Measurements from ENCODE around the gene SDK1. TPM values are rescaled to one million over a fixed set of nuclear protein-coding genes. Genes with fewer than 3 reads are reported as not detected.

SDK1 gene
- total RNA-seq, 1 experiment from 2014 or later = 7.1 TPM

DNA sequence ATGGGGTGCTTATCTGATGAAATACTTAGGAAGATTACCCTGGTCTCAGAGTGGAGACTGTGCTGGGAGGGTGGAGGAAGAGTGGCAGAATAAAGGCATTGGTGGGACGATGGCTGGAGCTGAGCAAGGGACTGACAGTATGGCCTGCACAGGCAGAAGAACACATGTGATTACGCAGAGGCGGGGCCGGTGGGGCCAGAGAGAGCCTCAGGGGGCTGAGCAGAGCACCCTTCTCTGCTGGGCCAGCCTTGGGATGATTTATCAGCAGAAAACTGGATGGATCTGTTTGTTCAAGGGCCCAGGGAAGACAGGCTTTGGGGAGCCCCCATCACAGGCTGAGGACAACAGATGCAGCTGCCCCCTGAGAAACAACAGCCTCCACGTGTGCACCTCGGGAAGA is 272.1 kb downstream of the SDK1 start:
- TF ChIP-seq, protein P1, sequence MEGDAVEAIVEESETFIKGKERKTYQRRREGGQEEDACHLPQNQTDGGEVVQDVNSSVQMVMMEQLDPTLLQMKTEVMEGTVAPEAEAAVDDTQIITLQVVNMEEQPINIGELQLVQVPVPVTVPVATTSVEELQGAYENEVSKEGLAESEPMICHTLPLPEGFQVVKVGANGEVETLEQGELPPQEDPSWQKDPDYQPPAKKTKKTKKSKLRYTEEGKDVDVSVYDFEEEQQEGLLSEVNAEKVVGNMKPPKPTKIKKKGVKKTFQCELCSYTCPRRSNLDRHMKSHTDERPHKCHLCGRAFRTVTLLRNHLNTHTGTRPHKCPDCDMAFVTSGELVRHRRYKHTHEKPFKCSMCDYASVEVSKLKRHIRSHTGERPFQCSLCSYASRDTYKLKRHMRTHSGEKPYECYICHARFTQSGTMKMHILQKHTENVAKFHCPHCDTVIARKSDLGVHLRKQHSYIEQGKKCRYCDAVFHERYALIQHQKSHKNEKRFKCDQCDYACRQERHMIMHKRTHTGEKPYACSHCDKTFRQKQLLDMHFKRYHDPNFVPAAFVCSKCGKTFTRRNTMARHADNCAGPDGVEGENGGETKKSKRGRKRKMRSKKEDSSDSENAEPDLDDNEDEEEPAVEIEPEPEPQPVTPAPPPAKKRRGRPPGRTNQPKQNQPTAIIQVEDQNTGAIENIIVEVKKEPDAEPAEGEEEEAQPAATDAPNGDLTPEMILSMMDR (IDR thresholded peaks at IDR 0.05; ENCODE audit: insufficient read depth in 1 of 2, low read depth in 1 of 2, low read length in 1 of 2, severe bottlenecking in 1 of 2, unreplicated experiment in 1 of 2) = no peak
- Histone ChIP-seq H3K4me1 (no peaks in the 10 kb centered on the region), H3K36me3 (ENCODE audit: control insufficient read depth, insufficient read depth, low read length) (no peaks in the 10 kb centered on the region), H3K27me3 (replicated peaks; ENCODE audit: control insufficient read depth, insufficient read depth, low read length) (no peaks in the 10 kb centered on the region), H3K4me3 (ENCODE audit: low read depth, low read length) (no peak overlapping the region), H3K9me3 (peaks cover 12% of the 10 kb centered on the region)
- Mint-ChIP-seq H3K36me3 (ENCODE audit: insufficient read depth, unreplicated experiment) (no peaks in the 10 kb centered on the region), H3K27ac (ENCODE audit: unreplicated experiment) (no peak overlapping the region), H3K4me3 (ENCODE audit: unreplicated experiment) (no peak overlapping the region), H3K9me3 (ENCODE audit: unreplicated experiment) (peaks cover 28% of the 10 kb centered on the region), H3K4me1 (ENCODE audit: low read depth, unreplicated experiment) (no peaks in the 10 kb centered on the region), H3K27me3 (ENCODE audit: insufficient read depth, unreplicated experiment) (no peaks in the 10 kb centered on the region)
- ChIA-PET CTCF (no interaction called here), POLR2A (interaction anchor here (0.5 kb wide), 1 partner anchor 272 kb away, joined by 9 read pairs; no protein-coding TSS in a partner anchor)
- intact Hi-C loops (cut with micrococcal nuclease; ENCODE audit: unreplicated experiment) = no loop called here
- no peak for DNase-seq
- BruUV-seq (replicated peaks) = no TSS peak

DNA sequence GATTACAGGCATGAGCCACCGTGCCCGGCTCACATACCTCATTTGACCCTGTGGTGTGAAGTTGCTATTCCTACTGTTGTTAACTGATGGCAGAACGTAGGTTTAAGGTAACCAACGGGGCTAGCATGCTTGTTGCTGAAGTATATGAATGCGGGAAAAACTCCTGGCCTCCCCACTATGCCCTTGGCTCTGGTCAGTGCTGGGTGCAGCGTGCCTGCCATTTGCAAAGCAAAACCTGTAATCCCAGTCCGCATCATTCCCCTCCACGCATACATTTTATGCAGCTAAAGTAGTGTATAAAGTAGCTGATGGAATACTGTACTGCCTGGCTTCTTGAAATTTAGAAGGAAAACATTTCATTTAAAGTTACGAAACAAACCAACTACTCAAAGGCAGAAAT is 273.3 kb downstream of the SDK1 start:
- CTCF ChIA-PET = interaction anchor here (0.6 kb wide), 1 partner anchor 21 kb away, joined by 3 read pairs; no protein-coding TSS in a partner anchor
- Histone ChIP-seq H3K36me3 (ENCODE audit: control insufficient read depth, insufficient read depth, low read length) (no peaks in the 10 kb centered on the region), H3K9me3 (peaks cover 23% of the 10 kb centered on the region), H3K27me3 (replicated peaks; ENCODE audit: control insufficient read depth, insufficient read depth, low read length) (no peaks in the 10 kb centered on the region), H3K4me1 (no peaks in the 10 kb centered on the region), H3K4me3 (ENCODE audit: low read depth, low read length) (no peak overlapping the region)
- Mint-ChIP-seq H3K4me1 (ENCODE audit: low read depth, unreplicated experiment) (no peaks in the 10 kb centered on the region), H3K9me3 (ENCODE audit: unreplicated experiment) (peaks cover 41% of the 10 kb centered on the region), H3K27ac (ENCODE audit: unreplicated experiment) (no peak overlapping the region), H3K36me3 (ENCODE audit: insufficient read depth, unreplicated experiment) (no peaks in the 10 kb centered on the region), H3K4me3 (ENCODE audit: unreplicated experiment) (no peak overlapping the region), H3K27me3 (ENCODE audit: insufficient read depth, unreplicated experiment) (no peaks in the 10 kb centered on the region)
- no TSS peak for BruUV-seq (replicated peaks)
- POLR2A ChIA-PET = no interaction called here
- TF ChIP-seq, protein P1 (IDR thresholded peaks at IDR 0.05; ENCODE audit: insufficient read depth in 1 of 2, low read depth in 1 of 2, low read length in 1 of 2, severe bottlenecking in 1 of 2, unreplicated experiment in 1 of 2) = no peak
- no peak for DNase-seq
- intact Hi-C loops (cut with micrococcal nuclease; ENCODE audit: unreplicated experiment) = no loop called here

DNA sequence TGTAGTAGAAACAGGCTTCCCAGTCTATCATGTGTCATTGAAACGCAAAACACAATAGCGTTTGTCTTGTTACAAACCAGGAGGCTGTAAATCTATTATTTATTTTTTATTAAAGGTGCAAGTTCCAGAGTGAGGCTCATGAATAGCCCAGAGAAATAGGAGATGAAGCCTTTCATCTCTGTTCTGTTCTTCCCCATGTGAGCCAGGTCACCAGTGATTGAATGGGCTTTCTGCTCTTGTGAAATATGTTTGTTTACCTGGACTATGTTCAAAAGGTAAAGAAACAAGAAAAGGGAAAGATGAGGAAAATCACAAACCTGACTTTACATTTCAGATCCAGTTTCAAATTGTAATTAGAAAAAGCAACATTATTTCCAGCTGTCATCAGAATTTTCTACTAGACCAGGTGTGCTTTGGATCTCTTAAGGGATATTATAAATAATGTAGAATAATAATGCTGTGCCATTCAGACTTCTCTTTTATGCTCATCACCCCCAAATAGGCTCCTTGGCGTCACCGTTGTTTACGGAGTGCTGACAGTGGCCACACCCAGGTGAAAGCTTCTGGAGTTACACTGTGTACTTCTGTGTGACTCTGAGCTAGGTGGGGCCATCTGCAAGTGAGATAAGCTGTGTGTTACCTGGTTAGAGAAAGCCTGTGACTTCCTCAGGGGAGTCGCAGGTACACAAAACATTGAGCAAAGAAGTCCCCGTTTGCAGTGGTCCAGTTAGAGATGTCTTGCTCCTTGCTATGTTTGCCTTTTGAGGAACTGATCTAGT is 274.9 kb downstream of the SDK1 start:
- Histone ChIP-seq H3K9me3 (peaks cover 28% of the 10 kb centered on the region), H3K4me1 (no peaks in the 10 kb centered on the region), H3K4me3 (ENCODE audit: low read depth, low read length) (no peak overlapping the region), H3K36me3 (ENCODE audit: control insufficient read depth, insufficient read depth, low read length) (no peaks in the 10 kb centered on the region), H3K27me3 (replicated peaks; ENCODE audit: control insufficient read depth, insufficient read depth, low read length) (no peaks in the 10 kb centered on the region)
- no peaks in the 10 kb centered on the region for H3K4me1 Mint-ChIP-seq (ENCODE audit: low read depth, unreplicated experiment)
- no peaks in the 10 kb centered on the region for H3K27me3 Mint-ChIP-seq (ENCODE audit: insufficient read depth, unreplicated experiment)
- no TSS peak for BruUV-seq (replicated peaks)
- intact Hi-C loops (cut with micrococcal nuclease; ENCODE audit: unreplicated experiment) = no loop called here
- H3K27ac Mint-ChIP-seq (ENCODE audit: unreplicated experiment) = no peak overlapping the region
- POLR2A ChIA-PET = no interaction called here
- H3K4me3 Mint-ChIP-seq (ENCODE audit: unreplicated experiment) = no peak overlapping the region
- no peak for DNase-seq
- TF ChIP-seq, protein P1 (IDR thresholded peaks at IDR 0.05; ENCODE audit: insufficient read depth in 1 of 2, low read depth in 1 of 2, low read length in 1 of 2, severe bottlenecking in 1 of 2, unreplicated experiment in 1 of 2) = no peak
- peaks cover 50% of the 10 kb centered on the region for H3K9me3 Mint-ChIP-seq (ENCODE audit: unreplicated experiment)
- CTCF ChIA-PET = no interaction called here
- no peaks in the 10 kb centered on the region for H3K36me3 Mint-ChIP-seq (ENCODE audit: insufficient read depth, unreplicated experiment)

Measured in Caco-2 (cell line).